HG03439 (cell line): ENCODE measurements around the gene NEDD8.

Source experiments
- ATAC-seq: cut with Tn5 transposase; IDR thresholded peaks from one replicate; pipeline ENCODE4 v1.9.1; 2021; ENCODE audit warnings: mild to moderate bottlenecking, moderate library complexity; ENCODE audit not compliant: unreplicated experiment

Gene NEDD8

DNA sequence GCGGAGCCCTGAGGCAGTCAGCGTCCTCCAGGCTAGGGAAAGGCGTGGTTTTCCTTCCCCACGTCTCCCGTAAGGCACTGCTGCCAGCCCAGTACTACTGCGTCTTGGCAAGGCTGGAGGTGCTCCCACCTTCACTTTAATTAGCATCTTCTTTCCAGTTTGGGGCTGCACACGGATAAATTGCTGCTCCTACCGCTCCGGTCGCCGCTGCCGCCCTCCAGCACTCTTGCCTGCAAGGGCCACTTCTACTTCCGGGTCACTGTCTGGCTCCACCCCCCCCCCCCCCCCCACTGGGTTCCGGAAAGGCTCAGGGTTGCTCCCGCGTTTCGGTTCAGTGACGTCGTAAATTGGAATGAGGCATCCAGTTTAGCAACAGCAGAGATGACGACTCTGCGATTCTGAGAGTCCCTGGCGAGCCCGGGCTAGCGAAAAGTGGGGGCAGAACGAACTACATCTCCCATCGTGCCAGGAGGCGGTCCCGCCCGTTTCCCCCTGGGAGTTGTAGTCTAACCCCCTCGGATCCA is at the start of gene NEDD8:
Gene NEDD8 (minus strand): TSS at position 247 of the 524 bp plus-strand sequence. CDS start 100 bp downstream, at position 147.
- ATAC-seq: peak; percentile 67

DNA sequence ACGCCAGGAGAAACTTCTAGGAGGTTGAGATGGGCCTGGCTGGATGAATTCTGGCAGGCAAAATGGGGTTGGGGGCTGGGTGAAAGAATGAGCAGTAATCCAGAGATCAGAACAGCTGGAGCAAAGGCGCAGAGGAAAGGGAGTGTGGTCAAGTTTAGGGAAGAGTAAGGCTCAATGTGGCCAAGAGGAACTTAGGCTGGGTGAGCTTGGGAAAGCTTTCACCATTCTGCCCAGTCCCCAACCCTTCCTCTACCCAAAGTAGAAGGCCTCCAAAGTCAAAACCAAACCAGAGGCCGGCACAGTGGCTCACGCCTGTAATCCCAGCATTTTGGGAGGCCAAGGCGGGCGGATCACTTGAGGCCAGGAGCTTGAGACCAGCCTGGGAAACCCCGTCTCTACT is 49.5 kb upstream of the NEDD8 start:
- ATAC-seq: no peak

DNA sequence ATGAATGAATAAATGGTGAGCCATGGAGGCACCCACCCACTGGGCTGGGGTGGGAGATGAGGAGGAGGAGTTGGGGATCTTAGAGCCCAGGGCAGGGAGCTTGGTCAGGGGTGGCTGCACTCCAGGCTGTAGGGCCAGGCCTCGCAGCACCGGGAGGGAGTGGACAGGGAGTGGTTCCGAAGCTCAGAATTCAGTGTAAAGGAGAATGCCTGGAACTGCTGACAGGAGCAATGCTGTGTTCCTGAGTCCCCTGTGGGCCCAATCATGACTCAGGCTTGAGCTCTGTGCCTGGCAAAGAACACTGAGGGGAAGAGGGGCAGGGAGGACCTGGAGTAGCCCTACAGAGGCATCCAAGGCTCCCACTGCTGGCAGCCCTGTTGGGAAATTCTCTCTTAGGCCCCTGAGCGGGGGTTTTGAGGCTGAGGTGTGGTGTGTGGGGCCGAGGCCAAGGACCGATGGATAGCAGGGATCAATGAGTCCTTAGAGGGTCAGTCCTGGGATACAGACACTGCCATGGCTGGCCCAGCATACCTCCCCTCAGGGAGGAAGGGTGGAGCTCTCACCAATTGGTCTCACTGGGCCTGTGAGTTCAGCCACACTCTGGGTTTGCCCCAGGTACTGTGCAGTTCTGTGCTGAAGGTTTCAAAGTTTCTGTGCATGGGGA is 48.8 kb upstream of the NEDD8 start:
- ATAC-seq: no peak

DNA sequence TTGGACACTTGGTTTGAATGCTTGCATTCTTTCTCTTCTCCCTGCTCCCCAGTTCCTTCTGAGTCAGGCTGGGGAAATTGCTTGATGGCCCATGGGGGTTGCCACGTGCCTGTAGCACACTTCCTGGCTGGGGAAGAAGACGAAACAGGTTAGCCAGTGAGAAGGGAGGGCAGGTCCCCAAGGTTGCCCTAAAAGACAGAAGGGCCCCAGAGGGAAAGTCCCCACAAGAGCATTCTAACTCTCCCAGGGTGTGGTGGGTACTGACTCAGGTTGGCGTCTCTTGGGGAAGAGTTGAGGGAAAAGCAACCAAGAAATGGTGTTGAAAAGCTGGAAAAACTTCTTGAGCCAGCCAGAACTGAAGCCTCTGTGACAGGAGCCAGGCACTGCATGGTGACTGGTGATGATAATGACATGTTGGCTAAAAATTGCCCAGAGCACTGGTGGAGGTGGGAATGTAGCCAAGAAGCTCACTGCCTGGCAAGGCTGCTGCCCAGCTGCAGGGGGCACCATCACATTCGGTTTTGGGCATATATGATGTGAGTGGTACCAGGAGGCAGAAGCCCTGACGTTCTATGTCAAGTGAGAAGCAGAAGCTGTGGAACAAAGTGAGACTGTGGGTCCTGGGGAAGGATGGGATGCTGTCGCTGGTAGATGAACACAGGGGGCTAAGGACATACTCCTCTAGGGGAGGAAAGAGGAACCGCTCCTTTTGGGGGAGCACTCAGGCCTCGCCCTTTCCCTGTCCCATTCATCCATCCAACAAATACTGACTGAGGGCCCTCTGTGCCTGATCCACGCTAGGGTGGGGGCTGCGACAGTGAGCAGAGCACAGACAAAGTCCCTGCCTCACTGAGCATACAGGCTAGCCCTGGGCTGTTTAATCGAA is 47.4 kb upstream of the NEDD8 start:
- peak; percentile 54 for ATAC-seq

DNA sequence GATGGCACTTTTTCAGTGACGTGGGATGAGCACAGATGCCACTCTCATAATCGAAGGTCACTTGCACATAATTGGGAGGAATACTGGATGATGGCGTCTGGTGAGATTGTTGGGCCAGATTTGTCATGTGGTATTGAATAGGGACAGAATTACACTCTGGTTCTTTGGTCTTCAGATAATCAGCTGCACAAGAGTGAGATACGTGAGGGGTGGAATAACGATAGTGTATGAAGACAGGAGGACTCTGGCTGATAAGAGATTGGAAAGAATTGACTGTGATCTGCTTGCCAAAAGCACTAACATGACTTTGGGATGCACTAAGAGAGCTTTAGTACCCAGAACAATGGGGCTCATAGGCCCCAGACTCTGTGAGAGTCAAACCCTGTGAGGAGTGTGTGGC is 46.3 kb upstream of the NEDD8 start:
- no peak for ATAC-seq

DNA sequence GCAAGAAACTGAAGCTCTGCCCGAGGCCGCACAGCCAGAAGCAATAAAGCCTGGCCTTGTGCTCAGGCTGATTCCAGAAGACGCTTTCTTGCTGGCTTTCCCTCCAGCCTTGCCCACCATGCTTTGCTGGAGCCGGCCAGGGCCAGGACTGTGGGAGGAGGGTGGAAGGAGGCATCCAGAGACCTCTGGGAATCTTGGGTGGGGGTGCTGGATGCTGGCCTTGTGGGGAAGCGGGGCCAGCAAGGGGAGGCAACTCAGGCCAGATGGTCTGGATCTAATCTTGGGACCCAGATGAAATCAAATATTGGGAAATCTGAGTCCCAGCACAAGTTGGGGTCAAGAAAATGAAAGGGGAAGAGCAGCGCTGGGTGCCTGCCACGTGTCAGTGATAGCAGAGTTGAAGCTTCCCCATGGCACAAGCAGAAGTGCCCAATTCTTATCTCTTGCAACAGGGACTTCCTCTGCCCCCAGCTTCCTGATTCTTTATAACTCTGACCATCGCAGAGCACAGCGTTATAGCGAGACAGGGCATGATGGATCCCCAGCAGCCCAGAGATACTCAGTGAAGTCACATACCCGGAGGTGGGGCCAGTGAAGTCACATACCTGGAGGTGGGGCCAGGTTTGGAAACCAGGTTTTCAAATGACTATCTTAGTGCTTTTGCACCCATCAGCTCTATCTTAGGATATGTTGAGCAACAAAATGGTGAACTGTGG is 45.6 kb upstream of the NEDD8 start:
- ATAC-seq: no peak

DNA sequence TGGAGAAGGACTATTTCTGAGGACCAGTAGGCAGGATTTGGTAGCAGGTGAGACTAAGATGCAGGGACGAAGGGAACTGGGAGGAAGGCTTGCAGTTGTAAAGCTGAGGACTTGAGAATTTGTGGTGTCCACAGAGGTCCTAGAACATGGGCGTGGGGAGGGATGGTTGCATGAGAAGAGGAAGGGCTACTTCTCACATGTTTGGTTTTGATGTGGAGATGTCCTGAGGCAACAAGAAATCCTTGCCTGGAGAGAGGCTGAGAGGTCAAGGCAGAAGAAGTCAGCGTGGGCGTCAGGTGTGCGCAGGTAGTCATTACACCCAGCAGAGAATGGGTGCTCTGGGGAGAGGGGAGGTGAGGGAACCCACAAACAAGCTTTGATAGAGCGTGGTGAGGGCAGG is 44.9 kb upstream of the NEDD8 start:
- no peak for ATAC-seq

DNA sequence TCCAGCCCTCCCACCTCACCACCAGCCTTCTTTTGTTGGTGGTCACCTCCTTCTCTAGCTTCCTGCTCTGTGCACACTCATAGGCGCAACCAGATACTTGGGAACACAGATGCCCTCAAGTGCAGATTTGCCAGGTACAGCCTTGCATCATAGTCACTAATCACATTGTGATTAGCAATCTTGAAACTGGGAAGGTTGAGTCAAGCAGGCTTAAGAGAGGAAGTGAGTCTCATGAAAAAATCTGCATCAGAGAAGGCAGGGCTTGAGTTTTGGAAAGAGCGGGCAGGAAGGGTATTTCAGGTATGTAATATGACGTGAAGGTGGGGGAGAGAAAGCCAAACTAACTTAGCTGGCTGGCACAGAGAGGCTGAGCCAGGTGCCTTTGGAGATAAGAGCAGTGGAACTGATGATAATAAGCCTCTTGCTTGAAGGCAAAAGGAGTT is 42.0 kb upstream of the NEDD8 start:
- peak; percentile 49 for ATAC-seq

DNA sequence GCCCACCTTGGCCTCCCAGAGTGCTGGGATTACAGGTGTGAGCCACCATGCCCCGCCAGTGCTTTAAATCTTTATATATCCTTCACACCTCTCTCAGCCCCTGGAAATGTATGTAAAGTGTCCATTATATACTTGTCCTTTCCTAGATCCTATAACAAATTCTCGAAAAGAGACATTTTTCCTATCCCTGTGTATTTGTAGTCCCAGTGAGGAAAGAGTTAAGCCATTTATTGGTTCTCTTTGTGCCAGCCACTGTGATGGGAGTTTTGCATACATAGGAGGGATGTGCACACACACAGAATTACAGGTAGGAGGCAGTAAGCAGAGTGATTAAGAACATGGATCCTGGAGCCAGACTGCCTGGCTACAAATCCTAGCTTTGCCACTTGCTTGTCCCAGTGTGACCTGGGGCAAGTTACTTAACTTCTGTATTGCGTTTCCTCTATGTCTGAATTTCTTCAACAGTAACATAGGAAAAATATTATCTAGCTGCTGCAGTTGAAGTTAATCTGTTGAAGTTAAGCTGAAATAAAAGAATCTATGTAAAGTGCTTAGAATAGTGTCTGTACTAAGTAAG is 41.3 kb upstream of the NEDD8 start:
- ATAC-seq: no peak

DNA sequence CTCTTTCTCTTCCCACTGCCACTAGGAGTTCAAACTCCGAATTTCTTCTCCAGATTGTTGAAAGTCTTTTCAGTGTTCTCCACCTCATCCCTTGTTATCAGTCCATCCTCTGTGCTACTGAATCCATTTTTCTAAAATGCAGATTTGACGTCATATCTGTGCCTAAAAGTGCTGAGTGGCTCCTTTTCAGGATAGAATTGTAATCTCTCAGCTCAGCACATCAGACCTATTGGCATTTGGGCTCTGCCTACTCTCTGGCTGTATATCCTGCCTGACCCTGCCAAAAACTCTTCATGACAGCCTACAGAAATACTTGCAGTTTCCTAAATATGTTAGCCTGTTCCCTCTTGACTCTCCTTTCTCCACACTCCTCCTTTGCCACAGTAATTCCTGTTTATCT is 40.3 kb upstream of the NEDD8 start:
- no peak for ATAC-seq

DNA sequence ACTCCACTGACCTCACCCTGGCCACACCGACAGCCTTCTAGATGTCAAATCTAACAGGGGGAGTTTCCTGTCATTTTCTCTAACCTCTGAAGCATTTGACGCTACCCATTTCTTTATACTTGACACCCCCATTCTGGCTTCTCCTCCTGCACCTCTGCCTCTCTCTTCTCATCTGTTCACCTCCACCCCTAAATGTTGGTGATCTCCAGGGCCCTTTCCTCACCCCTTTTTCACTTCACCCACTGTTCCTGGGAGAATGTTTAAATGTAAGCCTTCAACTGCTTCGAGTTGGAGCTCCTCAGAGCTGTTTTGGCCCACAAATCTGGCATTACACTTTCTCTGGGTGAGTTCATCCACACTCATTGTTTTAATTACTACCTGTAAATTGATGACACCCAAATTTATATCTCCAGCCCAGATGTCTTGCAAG is 39.7 kb upstream of the NEDD8 start:
- no peak for ATAC-seq

DNA sequence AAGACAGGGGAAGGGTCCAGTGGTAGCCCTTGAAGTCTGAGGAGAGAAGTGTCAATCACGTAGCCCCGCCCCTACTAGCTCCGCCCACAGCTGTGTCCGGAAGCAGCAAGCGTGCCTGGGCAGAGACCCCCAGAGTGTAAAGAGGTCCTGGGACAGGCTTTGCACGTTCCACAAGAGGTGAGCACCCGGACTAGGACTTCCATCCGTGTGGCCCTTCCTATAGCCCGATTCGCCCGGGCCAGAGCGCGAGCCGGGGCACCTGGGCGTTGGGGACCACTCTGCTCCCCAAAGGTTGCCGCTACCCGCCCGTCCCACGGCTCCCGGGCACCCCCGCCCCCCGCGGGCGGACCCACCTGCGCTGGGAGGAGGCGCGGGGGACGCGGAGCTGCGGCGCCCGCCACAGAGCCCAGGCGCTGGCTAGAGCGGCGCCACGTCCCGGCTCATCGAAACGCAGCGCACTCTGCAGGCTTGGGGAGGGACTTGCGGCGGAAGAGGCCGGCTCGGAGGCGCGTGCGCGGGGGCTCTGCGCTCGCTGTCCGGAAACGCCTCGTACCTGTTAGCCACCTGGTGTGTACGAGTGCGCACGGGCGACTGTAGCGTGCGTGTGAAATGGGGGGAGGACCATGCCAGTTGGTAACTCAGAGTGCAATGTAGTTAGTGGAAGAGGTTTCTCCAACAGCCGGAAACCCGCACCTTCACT is 39.1 kb upstream of the NEDD8 start, which contains the start of gene RABGGTA:
Gene RABGGTA (minus strand): TSS at position 464 of the 700 bp plus-strand sequence. CDS start 482 bp downstream, outside the sequence.
- ATAC-seq: peak; percentile 84

DNA sequence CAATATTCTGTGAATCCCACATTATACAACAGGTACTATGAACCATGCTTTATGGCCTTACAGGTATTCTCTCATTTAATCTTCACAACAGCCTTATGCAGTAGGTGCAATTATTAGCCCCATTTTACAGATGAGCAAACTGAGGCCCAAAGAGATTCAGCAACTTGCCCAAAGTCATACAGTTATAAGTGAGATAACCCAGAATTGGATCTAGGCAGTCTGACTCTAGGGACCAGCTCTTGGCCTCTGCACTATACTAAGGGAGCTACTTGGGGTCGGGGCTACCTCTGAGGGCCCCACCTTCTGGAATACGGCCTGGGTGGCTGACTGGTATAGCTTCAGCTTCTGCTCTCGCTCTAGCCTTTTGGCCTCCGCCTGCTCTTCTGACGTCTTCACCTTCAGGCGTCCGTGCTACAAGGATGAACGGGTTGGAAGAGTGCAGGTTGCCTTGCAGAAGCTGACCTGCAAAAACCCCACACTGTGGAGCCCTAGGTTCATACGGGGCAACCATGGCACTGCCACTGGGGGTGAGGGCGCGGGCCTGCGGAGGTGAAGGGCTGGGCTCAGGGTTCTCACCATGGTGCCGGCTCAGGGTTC is 38.5 kb upstream of the NEDD8 start:
- no peak for ATAC-seq

DNA sequence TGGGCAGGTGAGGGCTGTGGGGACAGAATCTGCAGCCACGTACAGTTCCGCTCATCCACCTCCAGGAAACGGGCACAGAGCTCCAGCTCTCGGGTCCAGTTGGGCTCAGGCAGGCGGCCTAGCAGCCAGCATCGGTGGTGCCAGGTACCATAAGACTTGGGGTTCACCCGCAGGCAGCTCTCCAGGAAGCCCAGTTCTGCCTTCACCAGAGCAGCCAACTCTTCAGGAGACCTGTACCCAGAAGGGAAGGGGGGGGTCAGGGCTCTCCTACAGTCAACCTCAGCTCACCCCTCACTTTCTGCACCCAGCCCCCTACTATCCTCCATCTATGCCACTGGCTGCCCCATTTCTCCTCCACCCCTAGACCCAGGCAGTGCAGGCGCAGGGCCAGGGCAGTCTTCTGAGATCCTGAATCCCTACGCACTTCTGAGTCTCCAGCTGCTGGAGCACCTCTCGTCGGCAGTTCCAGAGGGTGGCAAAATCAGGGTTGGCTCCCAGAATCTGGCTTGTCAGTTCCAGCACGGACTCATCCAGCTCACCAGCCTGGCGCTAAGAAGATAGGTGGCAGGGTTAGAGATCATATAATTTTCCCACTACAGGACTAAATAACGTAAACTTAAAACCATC is 37.9 kb upstream of the NEDD8 start:
- no peak for ATAC-seq

DNA sequence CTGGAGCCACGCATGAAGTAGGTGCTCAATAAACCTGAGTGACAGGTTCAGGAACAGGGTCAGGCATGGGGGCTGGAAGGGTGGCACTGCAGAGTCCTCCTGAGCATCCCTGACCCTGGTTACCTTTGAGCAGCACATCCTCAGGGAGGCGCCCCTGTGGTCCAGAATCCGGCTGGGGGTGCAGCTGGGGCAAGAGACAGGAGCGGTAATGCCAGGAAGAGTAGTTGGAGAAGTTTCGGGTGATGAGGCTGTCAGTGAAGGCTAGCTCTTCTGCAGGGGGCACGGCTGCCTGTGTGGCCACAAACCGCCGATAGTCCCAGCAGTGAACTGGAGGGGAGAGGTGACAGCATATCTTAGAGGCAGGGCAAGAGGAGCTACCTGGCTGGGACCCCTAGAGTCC is 37.2 kb upstream of the NEDD8 start:
- ATAC-seq: no peak

DNA sequence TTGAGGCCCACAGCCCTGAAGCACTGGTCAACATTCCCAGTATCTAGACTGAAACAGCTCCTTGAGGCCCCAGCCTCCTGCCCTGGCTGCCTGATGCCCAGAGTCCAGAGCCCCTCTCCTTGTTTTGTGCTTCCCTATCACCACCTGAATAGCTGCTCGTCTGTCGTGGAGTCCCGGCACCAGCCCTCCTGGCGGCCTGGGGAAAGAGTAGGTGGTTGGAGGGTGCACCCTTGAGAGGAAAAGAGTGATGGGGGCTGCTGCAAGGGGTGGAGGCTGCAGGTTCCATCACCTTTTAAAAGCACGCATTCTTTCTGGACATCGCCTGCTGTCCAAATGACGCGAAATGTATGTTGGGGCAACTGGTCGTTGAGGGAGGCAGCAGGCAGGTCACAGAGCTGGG is 36.1 kb upstream of the NEDD8 start:
- ATAC-seq: no peak

DNA sequence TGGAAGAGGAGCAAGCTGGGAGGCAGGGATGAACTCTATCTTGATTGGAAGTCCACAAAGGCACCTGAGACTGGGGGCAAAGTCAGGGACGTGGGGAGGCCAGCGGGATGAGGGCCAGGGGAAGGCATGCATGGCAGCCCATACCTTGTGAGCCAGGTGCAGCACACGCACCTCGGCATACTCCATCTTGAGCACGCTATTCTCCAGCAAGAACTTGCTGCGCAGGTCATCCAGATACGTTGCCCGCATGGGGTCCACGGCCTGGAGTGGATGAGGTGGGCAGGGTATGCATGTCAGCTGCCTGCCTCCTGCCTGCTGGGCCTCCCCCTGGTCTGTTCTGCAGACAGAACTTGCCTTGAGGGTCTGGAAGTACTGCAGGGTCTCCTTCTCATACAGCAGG is 35.3 kb upstream of the NEDD8 start:
- no peak for ATAC-seq

DNA sequence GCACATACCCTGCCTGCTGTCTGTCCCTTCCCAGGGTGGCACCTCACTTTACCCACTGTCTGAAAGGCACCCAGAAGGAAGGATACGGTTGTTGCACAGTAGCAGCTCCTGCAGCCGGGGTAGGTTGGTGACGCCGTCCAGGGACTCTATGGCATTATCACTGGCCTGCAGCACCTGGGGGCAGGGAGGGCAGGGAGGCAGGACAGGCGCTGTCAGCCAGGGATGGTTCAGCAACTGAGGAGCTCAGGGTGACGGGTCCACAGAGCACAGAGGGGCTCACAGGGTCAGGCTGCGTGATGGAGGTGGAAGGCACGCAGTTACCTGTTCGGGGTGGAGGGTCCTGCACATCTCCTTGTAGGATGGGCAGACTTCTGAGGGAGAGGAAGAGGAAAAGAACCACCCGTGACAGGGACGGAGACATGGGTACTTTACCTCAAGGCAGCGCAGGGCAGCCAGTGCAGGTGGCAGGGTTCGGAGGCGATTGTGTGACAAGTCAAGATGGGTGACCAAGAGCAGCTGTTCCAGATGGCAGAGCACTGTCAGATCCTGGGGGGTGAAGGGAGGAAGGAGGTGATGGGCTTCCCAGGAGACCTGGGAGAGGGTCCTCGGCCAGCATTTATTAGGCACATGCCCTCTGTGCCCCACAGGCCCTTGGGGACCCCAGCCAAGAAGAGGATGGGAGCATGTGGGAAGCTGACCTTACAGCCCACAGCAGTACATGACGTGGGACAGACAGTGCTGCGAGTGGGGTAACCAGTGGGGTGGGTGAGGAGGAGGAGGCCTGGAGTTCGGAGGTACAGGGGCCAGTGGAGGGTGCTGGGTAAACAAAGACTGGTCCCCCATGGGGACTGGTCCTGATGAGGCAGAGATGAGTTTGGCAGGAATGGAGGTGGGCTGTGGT is 34.4 kb upstream of the NEDD8 start:
- ATAC-seq: no peak
